HUES48 (cell line): ENCODE results near the gene CDKN2C.
"Not testable (repeated sequence)": the region's sequence is repeated elsewhere in the genome, so short reads cannot be mapped to it uniquely, and the experiment has no call there.

ENCODE experiments used
- H3K27ac ChIP-seq: one replicate; pipeline ENCODE4 v1.7.0; 2013; ENCODE audit warnings: low read depth, low read length, inconsistent platforms
- H3K27me3 ChIP-seq: 2 replicates; pipeline ENCODE4 v1.6.1; 2013; ENCODE audit warnings: mild to moderate bottlenecking, low read length; ENCODE audit not compliant: control insufficient read depth, insufficient read depth
- H3K36me3 ChIP-seq: 2 replicates; pipeline ENCODE4 v1.6.1; 2013; ENCODE audit warnings: low read length; ENCODE audit not compliant: control insufficient read depth, insufficient read depth
- H3K4me1 ChIP-seq: 2 replicates; pipeline ENCODE4 v1.6.1; 2013; ENCODE audit warnings: mild to moderate bottlenecking, low read length; ENCODE audit not compliant: control insufficient read depth, insufficient read depth
- H3K4me3 ChIP-seq: 2 replicates; pipeline ENCODE4 v1.5.1; 2013; ENCODE audit warnings: mild to moderate bottlenecking, low read depth, low read length
- H3K9ac ChIP-seq: 2 replicates; pipeline ENCODE4 v1.6.1; 2013; ENCODE audit warnings: mild to moderate bottlenecking, low read depth, low read length, moderate library complexity
- H3K9me3 ChIP-seq: 2 replicates; pipeline ENCODE4 v1.6.1; 2013; ENCODE audit warnings: low read length; ENCODE audit not compliant: control insufficient read depth, insufficient read depth

Gene CDKN2C

GRCh38 chr1:50982611-50983010, 12.6 kb downstream of the CDKN2C start:
- H3K9ac ChIP-seq, result no peak overlapping the region
- peaks cover 10% of the 10 kb centered on the region; the same call in 1 of the 2 replicates for H3K4me1 ChIP-seq
- H3K4me3 ChIP-seq, result no peak overlapping the region
- no peak overlapping the region for H3K27ac ChIP-seq
- peaks cover 74% of the 10 kb centered on the region for H3K27me3 ChIP-seq
- H3K9me3 ChIP-seq, result no peaks in the 10 kb centered on the region
- no peaks in the 10 kb centered on the region for H3K36me3 ChIP-seq

- Histone ChIP-seq H3K9me3 (no peaks in the 10 kb centered on the region), H3K4me1 (peaks cover 9% of the 10 kb centered on the region; the same call in 1 of the 2 replicates), H3K36me3 (no peaks in the 10 kb centered on the region), H3K27ac (no peak overlapping the region), H3K4me3 (no peak overlapping the region), H3K27me3 (peaks cover 69% of the 10 kb centered on the region), H3K9ac (no peak overlapping the region)
Observed at GRCh38 chr1:50983219-50983802, 13.3 kb downstream of the CDKN2C start.

GRCh38 chr1:50985094-50985493, 15.0 kb downstream of the CDKN2C start:
- Histone ChIP-seq H3K9me3 (no peaks in the 10 kb centered on the region), H3K27me3 (peaks cover 51% of the 10 kb centered on the region), H3K9ac (no peak overlapping the region), H3K36me3 (no peaks in the 10 kb centered on the region), H3K4me3 (no peak overlapping the region), H3K27ac (no peak overlapping the region), H3K4me1 (no peaks in the 10 kb centered on the region)

- H3K27me3 ChIP-seq, result peaks cover 36% of the 10 kb centered on the region
- no peak overlapping the region for H3K9ac ChIP-seq
- no peaks in the 10 kb centered on the region for H3K36me3 ChIP-seq
- H3K4me1 ChIP-seq, result no peaks in the 10 kb centered on the region
- H3K4me3 ChIP-seq, result no peak overlapping the region
- no peak overlapping the region for H3K27ac ChIP-seq
- no peaks in the 10 kb centered on the region for H3K9me3 ChIP-seq
Observed at GRCh38 chr1:50986653-50987052, 16.6 kb downstream of the CDKN2C start.

- Histone ChIP-seq H3K9me3 (no peaks in the 10 kb centered on the region), H3K4me1 (no peaks in the 10 kb centered on the region), H3K4me3 (no peak overlapping the region), H3K27ac (no peak overlapping the region), H3K9ac (no peak overlapping the region), H3K36me3 (no peaks in the 10 kb centered on the region), H3K27me3 (peaks cover 5% of the 10 kb centered on the region)
Observed at GRCh38 chr1:50989694-50990093, 19.6 kb downstream of the CDKN2C start.

- H3K27ac ChIP-seq, result no peak overlapping the region
- H3K9ac ChIP-seq, result no peak overlapping the region
- H3K4me3 ChIP-seq, result no peak overlapping the region
- H3K36me3 ChIP-seq, result no peaks in the 10 kb centered on the region
- H3K9me3 ChIP-seq, result no peaks in the 10 kb centered on the region
- no peaks in the 10 kb centered on the region for H3K4me1 ChIP-seq
- no peaks in the 10 kb centered on the region for H3K27me3 ChIP-seq
Observed at GRCh38 chr1:50992532-50993318, 22.7 kb downstream of the CDKN2C start.

- H3K9ac ChIP-seq, result no peak overlapping the region
- H3K4me3 ChIP-seq, result no peak overlapping the region
- no peaks in the 10 kb centered on the region for H3K27me3 ChIP-seq
- no peaks in the 10 kb centered on the region for H3K9me3 ChIP-seq
- H3K36me3 ChIP-seq, result no peaks in the 10 kb centered on the region
- no peaks in the 10 kb centered on the region for H3K4me1 ChIP-seq
- H3K27ac ChIP-seq, result no peak overlapping the region
Observed at GRCh38 chr1:50993645-50994044, 23.6 kb downstream of the CDKN2C start.

- no peak overlapping the region for H3K27ac ChIP-seq
- H3K9ac ChIP-seq, result no peak overlapping the region
- no peaks in the 10 kb centered on the region for H3K36me3 ChIP-seq
- H3K27me3 ChIP-seq, result no peaks in the 10 kb centered on the region
- no peaks in the 10 kb centered on the region for H3K4me1 ChIP-seq
- H3K4me3 ChIP-seq, result no peak overlapping the region
- H3K9me3 ChIP-seq, result no peaks in the 10 kb centered on the region
Observed at GRCh38 chr1:50994997-50995396, 25.0 kb downstream of the CDKN2C start.

- Histone ChIP-seq H3K9ac (no peak overlapping the region), H3K27me3 (no peaks in the 10 kb centered on the region), H3K4me1 (no peaks in the 10 kb centered on the region), H3K9me3 (no peaks in the 10 kb centered on the region), H3K27ac (no peak overlapping the region), H3K36me3 (no peaks in the 10 kb centered on the region), H3K4me3 (no peak overlapping the region)
Observed at GRCh38 chr1:50995651-50996050, 25.6 kb downstream of the CDKN2C start.

- Histone ChIP-seq H3K36me3 (no peaks in the 10 kb centered on the region), H3K4me1 (no peaks in the 10 kb centered on the region), H3K27ac (no peak overlapping the region), H3K27me3 (no peaks in the 10 kb centered on the region), H3K9ac (no peak overlapping the region), H3K9me3 (no peaks in the 10 kb centered on the region), H3K4me3 (no peak overlapping the region)
Observed at GRCh38 chr1:50996083-50996482, 26.0 kb downstream of the CDKN2C start.

- not testable (repeated sequence) for H3K4me1 ChIP-seq, H3K9ac ChIP-seq, H3K27ac ChIP-seq, H3K27me3 ChIP-seq, H3K4me3 ChIP-seq, H3K9me3 ChIP-seq, H3K36me3 ChIP-seq
Observed at GRCh38 chr1:50999375-50999774, 29.3 kb downstream of the CDKN2C start.
